ENCODE data around the gene CRABP2.

CRABP2 gene

GRCh38 chr1:156691665-156692440 lies 13.5 kb downstream of the CRABP2 start:
- Histone ChIP-seq H3K4me1 (ENCODE audit: control insufficient read depth, low read length) (peaks cover 22% of the 10 kb centered on the region), H3K36me3 (ENCODE audit: control insufficient read depth, low read length) (no peaks in the 10 kb centered on the region), H3K27me3 (ENCODE audit: control insufficient read depth, low read length) (peaks cover 50% of the 10 kb centered on the region), H3K9me2 (replicated peaks; ENCODE audit: control insufficient read depth, low read length) (no peaks in the 10 kb centered on the region), H3K4me2 (ENCODE audit: low read length) (no peak overlapping the region), H3K4me3 (ENCODE audit: low read length) (no peak overlapping the region), H4K20me1 (ENCODE audit: control insufficient read depth, insufficient read depth, low read depth, low read length) (no peaks in the 10 kb centered on the region), H3K79me2 (ENCODE audit: control insufficient read depth, low read length) (no peaks in the 10 kb centered on the region), H3K27ac (ENCODE audit: low read depth, low read length) (no peak overlapping the region), H3K9me3 (ENCODE audit: control insufficient read depth, insufficient read depth, low read length) (no peaks in the 10 kb centered on the region), H3F3A (ENCODE audit: control insufficient read depth, insufficient read depth) (no peaks in the 10 kb centered on the region)
- peak; percentile 28; the same call in 1 of the 2 replicates for TF ChIP-seq EZH2phosphoT487 (IDR thresholded peaks at IDR 0.05; ENCODE audit: borderline replicate concordance, low read length)
- no peak for TF ChIP-seq CTCF (IDR thresholded peaks at IDR 0.05; ENCODE audit: low read depth, low read length, poor library complexity, severe bottlenecking)

- Histone ChIP-seq H3K4me3 (ENCODE audit: low read length) (no peak overlapping the region), H3K9me3 (ENCODE audit: control insufficient read depth, insufficient read depth, low read length) (no peaks in the 10 kb centered on the region), H3K36me3 (ENCODE audit: control insufficient read depth, low read length) (no peaks in the 10 kb centered on the region), H3K27me3 (ENCODE audit: control insufficient read depth, low read length) (peaks cover 50% of the 10 kb centered on the region), H3K9me2 (replicated peaks; ENCODE audit: control insufficient read depth, low read length) (no peaks in the 10 kb centered on the region), H3K27ac (ENCODE audit: low read depth, low read length) (no peak overlapping the region), H3K79me2 (ENCODE audit: control insufficient read depth, low read length) (no peaks in the 10 kb centered on the region), H3F3A (ENCODE audit: control insufficient read depth, insufficient read depth) (no peaks in the 10 kb centered on the region), H3K4me2 (ENCODE audit: low read length) (no peak overlapping the region), H3K4me1 (ENCODE audit: control insufficient read depth, low read length) (peaks cover 22% of the 10 kb centered on the region), H4K20me1 (ENCODE audit: control insufficient read depth, insufficient read depth, low read depth, low read length) (no peaks in the 10 kb centered on the region)
- TF ChIP-seq EZH2phosphoT487 (IDR thresholded peaks at IDR 0.05; ENCODE audit: borderline replicate concordance, low read length) (no peak), CTCF (IDR thresholded peaks at IDR 0.05; ENCODE audit: low read depth, low read length, poor library complexity, severe bottlenecking) (no peak)
Observed at GRCh38 chr1:156691191-156691590, 14.2 kb downstream of the CRABP2 start.

GRCh38 chr1:156690675-156691036 lies 14.7 kb downstream of the CRABP2 start:
- no peak overlapping the region for H3K4me2 ChIP-seq (ENCODE audit: low read length)

GRCh38 chr1:156689953-156690674 lies 15.3 kb downstream of the CRABP2 start:
- no peak overlapping the region for H3K27ac ChIP-seq (ENCODE audit: low read depth, low read length)
- H3K4me3 ChIP-seq (ENCODE audit: low read length) = no peak overlapping the region
- no peaks in the 10 kb centered on the region for H3K36me3 ChIP-seq (ENCODE audit: control insufficient read depth, low read length)
- peaks cover 22% of the 10 kb centered on the region for H3K4me1 ChIP-seq (ENCODE audit: control insufficient read depth, low read length)
- H3K79me2 ChIP-seq (ENCODE audit: control insufficient read depth, low read length) = no peaks in the 10 kb centered on the region
- H4K20me1 ChIP-seq (ENCODE audit: control insufficient read depth, insufficient read depth, low read depth, low read length) = no peaks in the 10 kb centered on the region
- H3K9me3 ChIP-seq (ENCODE audit: control insufficient read depth, insufficient read depth, low read length) = no peaks in the 10 kb centered on the region
- no peaks in the 10 kb centered on the region for H3K9me2 ChIP-seq (replicated peaks; ENCODE audit: control insufficient read depth, low read length)
- H3K4me2 ChIP-seq (ENCODE audit: low read length) = no peak overlapping the region
- TF ChIP-seq EZH2phosphoT487 (IDR thresholded peaks at IDR 0.05; ENCODE audit: borderline replicate concordance, low read length) (no peak), CTCF (IDR thresholded peaks at IDR 0.05; ENCODE audit: low read depth, low read length, poor library complexity, severe bottlenecking) (no peak)
- H3K27me3 ChIP-seq (ENCODE audit: control insufficient read depth, low read length) = peaks cover 50% of the 10 kb centered on the region
- H3F3A ChIP-seq (ENCODE audit: control insufficient read depth, insufficient read depth) = no peaks in the 10 kb centered on the region

More at GRCh38 chr1:156690675-156691036, 14.7 kb downstream of the CRABP2 start:
- no peak overlapping the region for H3K4me3 ChIP-seq (ENCODE audit: low read length)
- H3K4me1 ChIP-seq (ENCODE audit: control insufficient read depth, low read length) = peaks cover 22% of the 10 kb centered on the region
- no peaks in the 10 kb centered on the region for H3K9me2 ChIP-seq (replicated peaks; ENCODE audit: control insufficient read depth, low read length)
- H3K27ac ChIP-seq (ENCODE audit: low read depth, low read length) = no peak overlapping the region
- no peaks in the 10 kb centered on the region for H3K79me2 ChIP-seq (ENCODE audit: control insufficient read depth, low read length)
- no peaks in the 10 kb centered on the region for H3K36me3 ChIP-seq (ENCODE audit: control insufficient read depth, low read length)
- peaks cover 50% of the 10 kb centered on the region for H3K27me3 ChIP-seq (ENCODE audit: control insufficient read depth, low read length)
- no peaks in the 10 kb centered on the region for H3K9me3 ChIP-seq (ENCODE audit: control insufficient read depth, insufficient read depth, low read length)
- no peak for TF ChIP-seq EZH2phosphoT487 (IDR thresholded peaks at IDR 0.05; ENCODE audit: borderline replicate concordance, low read length)
- no peaks in the 10 kb centered on the region for H4K20me1 ChIP-seq (ENCODE audit: control insufficient read depth, insufficient read depth, low read depth, low read length)
- H3F3A ChIP-seq (ENCODE audit: control insufficient read depth, insufficient read depth) = no peaks in the 10 kb centered on the region

All from DOHH2 (cell line).